PC-3 (cell line): Measurements from ENCODE around the gene WNK2. TPM values are rescaled to one million over a fixed set of nuclear protein-coding genes. Genes with fewer than 3 reads are reported as not detected.

ENCODE experiments used
- ATAC-seq: fragments of 200-7000 bp; cut with Tn5 transposase; 2 replicates; pipeline ENCODE4 v1.9.1; 2020; ENCODE audit warnings: mild to moderate bottlenecking, moderate library complexity
- BruUV-seq: library from RNA; stranded (reverse); fragments of 400-500 nt; replicated peaks from 2 replicates; lab custom pipeline; 2021; lab: Mats Ljungman, UMichigan
- CTCF ChIA-PET: fragments of 300-600 bp; sonication (Branson Sonifier 250); formaldehyde crosslinking; loops from one replicate; lab custom pipeline; 2022; ENCODE audit warnings: antibody characterized with exemption; lab: Charles Lee
- POLR2A ChIA-PET: fragments of 300-600 bp; sonication (Branson Sonifier 250); formaldehyde crosslinking; loops from one replicate; lab custom pipeline; 2022; ENCODE audit warnings: antibody characterized with exemption; ENCODE audit not compliant: unreplicated experiment; lab: Charles Lee
- DNase-seq: peaks from one replicate; pipeline ENCODE4 v3.0.0-alpha.2; 2015
- H2AFZ ChIP-seq: fragments of 300-600 bp; sonication (generic); 2 replicates; pipeline ENCODE4 v1.6.0; 2016; ENCODE audit warnings: antibody characterized with exemption, low read length
- H3F3A ChIP-seq: fragments of 300-600 bp; sonication (generic); one replicate; pipeline ENCODE4 v1.6.0; 2017; ENCODE audit warnings: antibody characterized with exemption, low read length, control low read depth, mild to moderate bottlenecking; ENCODE audit not compliant: unreplicated experiment
- H3K27ac ChIP-seq: fragments of 300-600 bp; sonication (generic); 2 replicates; pipeline ENCODE4 v1.5.1; 2016; ENCODE audit warnings: mild to moderate bottlenecking, low read length
- H3K27me3 ChIP-seq: fragments of 300-600 bp; sonication (generic); 2 replicates; pipeline ENCODE4 v1.6.1; 2016; ENCODE audit warnings: low read length, mixed read lengths
- H3K36me3 ChIP-seq: fragments of 300-600 bp; sonication (generic); 2 replicates; pipeline ENCODE4 v1.6.1; 2016; ENCODE audit warnings: low read depth, mixed run types, low read length, mixed read lengths
- H3K4me1 ChIP-seq: fragments of 300-600 bp; sonication (generic); 2 replicates; pipeline ENCODE4 v1.5.1; 2016; ENCODE audit warnings: low read length; ENCODE audit not compliant: insufficient read depth
- H3K4me2 ChIP-seq: fragments of 300-600 bp; sonication (generic); 2 replicates; pipeline ENCODE4 v1.6.0; 2016; ENCODE audit warnings: low read length
- H3K4me3 ChIP-seq: fragments of 300-600 bp; sonication (generic); 2 replicates; pipeline ENCODE4 v1.5.1; 2016; ENCODE audit warnings: mild to moderate bottlenecking, low read length, mixed read lengths
- H3K79me2 ChIP-seq: fragments of 300-600 bp; sonication (generic); 2 replicates; pipeline ENCODE4 v1.6.1; 2017; ENCODE audit warnings: low read length, mixed read lengths
- H3K9ac ChIP-seq: fragments of 300-600 bp; sonication (generic); 2 replicates; pipeline ENCODE4 v1.6.0; 2016; ENCODE audit warnings: mild to moderate bottlenecking, low read length
- H3K9me2 ChIP-seq: fragments of 300-600 bp; sonication (generic); replicated peaks from 2 replicates; pipeline ENCODE4 v1.6.1; 2016; ENCODE audit warnings: mixed run types, low read length, mixed read lengths
- H3K9me3 ChIP-seq: fragments of 300-600 bp; sonication (generic); 2 replicates; pipeline ENCODE4 v1.6.1; 2016; ENCODE audit warnings: low read length, mixed read lengths
- H4K20me1 ChIP-seq: fragments of 300-600 bp; sonication (generic); 2 replicates; pipeline ENCODE4 v1.6.1; 2016; ENCODE audit warnings: low read length, mixed read lengths
- CTCF ChIP-seq: fragments of 300-600 bp; sonication (generic); conservative IDR thresholded peaks from 2 replicates; pipeline ENCODE4 v1.5.1; 2017; ENCODE audit warnings: antibody characterized with exemption, low read depth, mild to moderate bottlenecking, low read length
- EZH2 ChIP-seq: fragments of 300-600 bp; sonication (generic); IDR thresholded peaks from one replicate; pipeline ENCODE4 v1.6.1; 2017; ENCODE audit warnings: antibody characterized with exemption, mild to moderate bottlenecking, low read length; ENCODE audit not compliant: unreplicated experiment
- EZH2phosphoT487 ChIP-seq: fragments of 300-600 bp; sonication (generic); IDR thresholded peaks from 2 replicates; pipeline ENCODE4 v1.6.1; 2018; ENCODE audit warnings: mild to moderate bottlenecking, antibody characterized with exemption, low read length, borderline replicate concordance
- intact Hi-C: fragments of 100-400 bp; cut with micrococcal nuclease; formaldehyde crosslinking; loops from 2 replicates; pipeline ENCODE4 v1.9.0; 2023
- total RNA-seq: library from RNA; depleted of rRNA; stranded (reverse); fragments of >200 nt; gene quantifications from 2 replicates; pipeline ENCODE4 v1.2.3, GENCODE V29; 2014

Gene WNK2
- total RNA-seq, 1 experiment from 2014 or later = 11.7 TPM

DNA sequence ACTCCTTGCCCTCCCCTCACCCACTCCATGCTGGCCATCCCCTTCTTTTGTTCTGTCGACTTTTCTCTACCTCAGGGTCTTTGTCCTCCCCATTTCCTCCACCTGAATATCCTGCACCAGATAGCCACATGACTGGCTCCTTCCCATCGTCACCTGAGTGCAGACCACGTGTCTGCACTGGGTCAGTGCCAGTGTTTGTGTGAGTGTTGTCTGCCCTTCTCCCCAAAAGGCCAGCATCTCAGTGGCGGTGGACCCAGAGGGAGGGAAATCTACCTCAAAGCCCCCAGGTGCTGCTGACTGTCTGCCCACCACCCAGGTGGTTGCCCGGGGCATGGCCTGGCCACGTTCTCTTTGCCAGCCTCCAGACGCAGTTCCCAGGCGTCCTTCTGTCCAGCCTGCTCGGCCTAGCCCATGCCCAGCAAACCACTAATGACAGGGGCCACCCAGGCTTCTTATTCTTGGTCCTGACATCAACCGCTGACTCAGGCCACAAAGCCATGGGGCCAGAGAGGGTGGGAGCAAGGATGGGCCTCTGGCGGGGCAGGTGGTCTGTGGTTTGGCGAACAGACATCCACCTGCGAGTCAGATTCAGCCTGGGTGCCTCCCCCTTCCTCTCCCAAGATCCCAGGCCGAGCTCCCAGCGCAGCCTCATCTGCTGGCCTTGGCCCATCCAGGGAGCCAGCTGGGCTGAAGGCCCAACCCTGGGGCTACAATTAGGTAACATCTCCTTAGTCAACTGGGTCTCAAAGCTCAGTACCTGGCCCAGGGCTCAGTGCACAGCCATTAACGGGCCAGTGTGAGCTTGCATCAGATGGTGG lies 44.4 kb upstream of the WNK2 start:
- TF ChIP-seq EZH2 (no peak), EZH2phosphoT487 (no peak), CTCF (no peak)
- Histone ChIP-seq H3K4me1 (peaks cover 11% of the 10 kb centered on the region), H3K4me2 (no peak overlapping the region), H2AFZ (no peak overlapping the region), H3K27me3 (no peaks in the 10 kb centered on the region), H3K9me3 (no peaks in the 10 kb centered on the region), H3K4me3 (no peak overlapping the region), H3K27ac (no peak overlapping the region), H3K79me2 (no peaks in the 10 kb centered on the region), H3K36me3 (no peaks in the 10 kb centered on the region), H3K9ac (no peak overlapping the region), H4K20me1 (no peaks in the 10 kb centered on the region), H3K9me2 (no peaks in the 10 kb centered on the region), H3F3A (no peaks in the 10 kb centered on the region)
- ATAC-seq (no peak), DNase-seq (no peak)
- no TSS peak for BruUV-seq
- intact Hi-C loops = no loop called here
- ChIA-PET POLR2A (no interaction called here), CTCF (no interaction called here)

GRCh38 chr9:93141771-93142483 lies 42.0 kb upstream of the WNK2 start:
- no peak overlapping the region for H3K9ac ChIP-seq
- BruUV-seq = no TSS peak
- CTCF ChIA-PET = no interaction called here
- TF ChIP-seq CTCF (no peak), EZH2 (no peak), EZH2phosphoT487 (no peak)
- 0 out of 2 replicates have a peak, but pooled peaks cover 7% of the 10 kb centered on the region for H3K4me1 ChIP-seq
- POLR2A ChIA-PET = interaction anchor here (0.7 kb wide), 1 partner anchor 12 kb away, joined by 5 read pairs; no protein-coding TSS in a partner anchor
- intact Hi-C loops = no loop called here
- H3K9me2 ChIP-seq = no peaks in the 10 kb centered on the region
- no peak overlapping the region for H2AFZ ChIP-seq
- H3K27me3 ChIP-seq = no peaks in the 10 kb centered on the region
- no peak for DNase-seq
- no peaks in the 10 kb centered on the region for H3K79me2 ChIP-seq
- ATAC-seq = no peak
- H3K4me2 ChIP-seq = no peak overlapping the region
- H3K9me3 ChIP-seq = no peaks in the 10 kb centered on the region
- no peak overlapping the region for H3K4me3 ChIP-seq
- no peak overlapping the region for H3K27ac ChIP-seq
- no peaks in the 10 kb centered on the region for H4K20me1 ChIP-seq
- H3F3A ChIP-seq = no peaks in the 10 kb centered on the region
- H3K36me3 ChIP-seq = no peaks in the 10 kb centered on the region
